PC-9 (cell line): ENCODE data around the gene HMGB1. TPM values are rescaled to one million over a fixed set of nuclear protein-coding genes. Genes with fewer than 3 reads are reported as not detected.
"Not testable (repeated sequence)": the region's sequence is repeated elsewhere in the genome, so short reads cannot be mapped to it uniquely, and the experiment has no call there.

Source experiments
- BruUV-seq: library from RNA; stranded (reverse); fragments of 400-500 nt; replicated peaks from 2 replicates; lab custom pipeline; 2021; lab: Mats Ljungman, UMichigan
- CTCF ChIA-PET: fragments of 300-600 bp; sonication (Branson Sonifier 250); formaldehyde crosslinking; loops from one replicate; lab custom pipeline; 2022; ENCODE audit warnings: antibody characterized with exemption; lab: Charles Lee
- POLR2A ChIA-PET: fragments of 300-600 bp; sonication (Branson Sonifier 250); formaldehyde crosslinking; loops from one replicate; lab custom pipeline; 2022; ENCODE audit warnings: antibody characterized with exemption; ENCODE audit not compliant: unreplicated experiment; lab: Charles Lee
- DNase-seq, 2 experiments: peaks; one replicate each; pipeline versions ENCODE4 v3.0.0 to v3.0.0-alpha.2; 2015 to 2022; ENCODE audit warnings: mixed read lengths in 1 of 2
- H2AFZ ChIP-seq: fragments of 200-600 bp; sonication (generic); 2 replicates; pipeline ENCODE4 v1.8.1; 2017; ENCODE audit warnings: antibody characterized with exemption
- H3F3A ChIP-seq: fragments of 200-600 bp; sonication (generic); 2 replicates; pipeline ENCODE4 v1.8.1; 2017; ENCODE audit warnings: antibody characterized with exemption, mild to moderate bottlenecking, low read depth; ENCODE audit not compliant: insufficient read depth
- H3K27ac ChIP-seq: fragments of 200-600 bp; sonication (generic); 2 replicates; pipeline ENCODE4 v1.6.1; 2016; ENCODE audit warnings: mixed run types
- H3K27me3 ChIP-seq: fragments of 200-600 bp; sonication (generic); 2 replicates; pipeline ENCODE4 v1.6.1; 2016; ENCODE audit warnings: low read depth, mixed run types; ENCODE audit not compliant: insufficient read depth
- H3K36me3 ChIP-seq: fragments of 200-600 bp; sonication (generic); 2 replicates; pipeline ENCODE4 v1.6.1; 2016; ENCODE audit warnings: low read depth, mixed run types
- H3K4me1 ChIP-seq: fragments of 200-600 bp; sonication (generic); replicated peaks from 2 replicates; pipeline ENCODE4 v1.6.1; 2016; ENCODE audit warnings: mixed run types; ENCODE audit not compliant: insufficient read depth
- H3K4me2 ChIP-seq: fragments of 200-600 bp; sonication (generic); 2 replicates; pipeline ENCODE4 v1.6.1; 2017; ENCODE audit warnings: mixed run types
- H3K4me3 ChIP-seq: fragments of 200-600 bp; sonication (generic); 2 replicates; pipeline ENCODE4 v1.6.1; 2016; ENCODE audit warnings: mixed run types
- H3K79me2 ChIP-seq: fragments of 200-600 bp; sonication (generic); 2 replicates; pipeline ENCODE4 v1.6.1; 2017; ENCODE audit warnings: low read depth, mixed run types
- H3K9me2 ChIP-seq: fragments of 200-600 bp; sonication (generic); 2 replicates; pipeline ENCODE4 v1.8.1; 2017; ENCODE audit warnings: mild to moderate bottlenecking; ENCODE audit not compliant: insufficient read depth
- H3K9me3 ChIP-seq: fragments of 200-600 bp; sonication (generic); 2 replicates; pipeline ENCODE4 v1.8.1; 2016; ENCODE audit warnings: low read depth; ENCODE audit not compliant: insufficient read depth
- H4K20me1 ChIP-seq: fragments of 200-600 bp; sonication (generic); 2 replicates; pipeline ENCODE4 v1.8.1; 2017; ENCODE audit not compliant: insufficient read depth
- CTCF ChIP-seq: fragments of 200-600 bp; sonication (generic); conservative IDR thresholded peaks from 2 replicates; pipeline ENCODE4 v1.6.1; 2017; ENCODE audit warnings: mixed run types, antibody characterized with exemption, mild to moderate bottlenecking, moderate library complexity
- EZH2 ChIP-seq: fragments of 200-600 bp; sonication (generic); IDR thresholded peaks from 2 replicates; pipeline ENCODE4 v1.8.0; 2017; ENCODE audit warnings: antibody characterized with exemption, low read depth
- intact Hi-C: fragments of 100-400 bp; cut with micrococcal nuclease; formaldehyde crosslinking; loops from one replicate; pipeline ENCODE4 v1.10.0; 2022; ENCODE audit not compliant: unreplicated experiment
- total RNA-seq: library from RNA; stranded (reverse); gene quantifications from 2 replicates; pipeline ENCODE4 v1.2.3, GENCODE V29; 2021

The HMGB1 gene
- total RNA-seq, 1 experiment from 2014 or later, result 313 TPM

GRCh38 chr13:30454991-30455390, 10.7 kb downstream of the HMGB1 start:
- H3F3A ChIP-seq, result peaks cover 26% of the 10 kb centered on the region; the same call in 1 of the 2 replicates
- H2AFZ ChIP-seq, result no peak overlapping the region
- no peaks in the 10 kb centered on the region for H3K9me3 ChIP-seq
- TF ChIP-seq CTCF (no peak), EZH2 (no peak)
- ChIA-PET POLR2A (no interaction called here), CTCF (no interaction called here)
- 0 out of 2 replicates have a peak, but pooled peaks cover 5% of the 10 kb centered on the region for H3K36me3 ChIP-seq
- intact Hi-C loops, result no loop called here
- no peak overlapping the region for H3K27ac ChIP-seq
- no peak for DNase-seq
- H3K79me2 ChIP-seq, result no peaks in the 10 kb centered on the region
- H3K9me2 ChIP-seq, result no peaks in the 10 kb centered on the region
- no peak overlapping the region for H3K4me3 ChIP-seq
- H3K4me2 ChIP-seq, result no peak overlapping the region
- no peaks in the 10 kb centered on the region for H3K27me3 ChIP-seq
- H4K20me1 ChIP-seq, result no peaks in the 10 kb centered on the region
- BruUV-seq, result no TSS peak
- H3K4me1 ChIP-seq, result no peaks in the 10 kb centered on the region

GRCh38 chr13:30453727-30454126, 12.0 kb downstream of the HMGB1 start:
- H3K27ac ChIP-seq, result no peak overlapping the region
- H3K9me3 ChIP-seq, result no peaks in the 10 kb centered on the region
- CTCF ChIA-PET, result no interaction called here
- H3K4me3 ChIP-seq, result no peak overlapping the region
- H3K4me2 ChIP-seq, result no peak overlapping the region
- no peaks in the 10 kb centered on the region for H3K27me3 ChIP-seq
- no peak overlapping the region for H2AFZ ChIP-seq
- H3K4me1 ChIP-seq, result no peaks in the 10 kb centered on the region
- no TSS peak for BruUV-seq
- peaks cover 13% of the 10 kb centered on the region; the same call in 1 of the 2 replicates for H3F3A ChIP-seq
- no peaks in the 10 kb centered on the region for H3K79me2 ChIP-seq
- POLR2A ChIA-PET, result interaction anchor here (0.7 kb wide), 1 partner anchor 183 kb away, joined by 5 read pairs; no protein-coding TSS in a partner anchor
- TF ChIP-seq CTCF (peak; percentile 47; the same call in 1 of the 2 replicates), EZH2 (no peak)
- peak in 1 of 2 experiments; percentile 46 for DNase-seq
- H4K20me1 ChIP-seq, result no peaks in the 10 kb centered on the region
- H3K36me3 ChIP-seq, result no peaks in the 10 kb centered on the region
- no peaks in the 10 kb centered on the region for H3K9me2 ChIP-seq
- intact Hi-C loops, result no loop called here

- H3K27me3 ChIP-seq, CTCF ChIA-PET, POLR2A ChIA-PET, H3K9me2 ChIP-seq, H3F3A ChIP-seq, H3K9me3 ChIP-seq, H3K4me1 ChIP-seq, H3K79me2 ChIP-seq, H3K4me2 ChIP-seq, H3K27ac ChIP-seq, H3K36me3 ChIP-seq, H3K4me3 ChIP-seq, H4K20me1 ChIP-seq, H2AFZ ChIP-seq, DNase-seq, intact Hi-C loops, BruUV-seq: not testable (repeated sequence)
Measured at GRCh38 chr13:30451476-30451875, 14.3 kb downstream of the HMGB1 start.

- Histone ChIP-seq H3K9me2 (no peaks in the 10 kb centered on the region), H2AFZ (no peak overlapping the region), H3K4me2 (no peak overlapping the region), H3K4me1 (no peaks in the 10 kb centered on the region), H3K9me3 (no peaks in the 10 kb centered on the region), H4K20me1 (no peaks in the 10 kb centered on the region), H3K79me2 (no peaks in the 10 kb centered on the region), H3F3A (no peaks in the 10 kb centered on the region), H3K36me3 (no peaks in the 10 kb centered on the region), H3K4me3 (no peak overlapping the region), H3K27me3 (no peaks in the 10 kb centered on the region), H3K27ac (no peak overlapping the region)
- TF ChIP-seq CTCF (no peak), EZH2 (no peak)
- BruUV-seq, result no TSS peak
- no peak for DNase-seq
- CTCF ChIA-PET, result no interaction called here
- POLR2A ChIA-PET, result interaction anchor here (0.7 kb wide), 1 partner anchor 151 kb away, joined by 3 read pairs; no protein-coding TSS in a partner anchor
- intact Hi-C loops, result no loop called here
Measured at GRCh38 chr13:30450066-30450465, 15.7 kb downstream of the HMGB1 start.
